T47D (cell line): ENCODE measurements around the gene G6PC3.
"Not testable (repeated sequence)": the region's sequence is repeated elsewhere in the genome, so short reads cannot be mapped to it uniquely, and the experiment has no call there.

Source experiments
- DNase-seq, 2 experiments: peaks; one replicate each; pipeline versions ENCODE4 v3.0.0 to v3.0.0-alpha.2; 2011 to 2012; ENCODE audit warnings: low read depth in 1 of 2, low spot score in 1 of 2
- JUND ChIP-seq: IDR thresholded peaks from 2 replicates; pipeline ENCODE4 v1.6.1; 2012; ENCODE audit warnings: low read depth
- in situ Hi-C: cut with HindIII; loops from 2 replicates; pipeline ENCODE4 v1.10.0; 2016; ENCODE audit warnings: low sequenced_read_pairs, low pct_unique_long_range_greater_than_20kb

The G6PC3 gene

GRCh38 chr17:44070455-44071197, at the start of gene G6PC3:
TSS of gene G6PC3 (plus strand) at chr17:44070735. CDS start at chr17:44070966, 231 bp downstream.
- TF ChIP-seq JUND, result 0 out of 2 replicates have a peak, but pooled peaks have one; percentile 23
- DNase-seq, result peak; percentile 96 to 99
- in situ Hi-C loops, result no loop called here

GRCh38 chr17:44021227-44021626, 49.3 kb upstream of the G6PC3 start:
- in situ Hi-C loops, result not testable (repeated sequence)

GRCh38 chr17:44022246-44022645, 48.3 kb upstream of the G6PC3 start:
- in situ Hi-C loops, result no loop called here
- DNase-seq, result no peak
- no peak for TF ChIP-seq JUND

More at GRCh38 chr17:44021227-44021626, 49.3 kb upstream of the G6PC3 start:
- DNase-seq, result not testable (repeated sequence)

GRCh38 chr17:44023545-44024270, 46.8 kb upstream of the G6PC3 start:
- no peak for DNase-seq
- no peak for TF ChIP-seq JUND
- in situ Hi-C loops, result no loop called here

GRCh38 chr17:44024271-44024663, 46.3 kb upstream of the G6PC3 start:
- no peak for TF ChIP-seq JUND
- in situ Hi-C loops, result no loop called here
- DNase-seq, result no peak

GRCh38 chr17:44024853-44025252, 45.7 kb upstream of the G6PC3 start:
- no peak for DNase-seq
- in situ Hi-C loops, result no loop called here
- TF ChIP-seq JUND, result no peak

GRCh38 chr17:44029736-44030135, 40.8 kb upstream of the G6PC3 start:
- in situ Hi-C loops, result no loop called here
- DNase-seq, result no peak
- TF ChIP-seq JUND, result no peak

- DNase-seq, result no peak
- in situ Hi-C loops, result no loop called here
- TF ChIP-seq JUND, result no peak
Observed at GRCh38 chr17:44030482-44030881, 40.1 kb upstream of the G6PC3 start.

GRCh38 chr17:44033861-44034408, 36.6 kb upstream of the G6PC3 start:
- no peak for TF ChIP-seq JUND
- in situ Hi-C loops, result no loop called here
- no peak for DNase-seq

- DNase-seq, in situ Hi-C loops: not testable (repeated sequence)
Observed at GRCh38 chr17:44034688-44035087, 35.8 kb upstream of the G6PC3 start.

- in situ Hi-C loops, result no loop called here
- no peak for TF ChIP-seq JUND
- DNase-seq, result no peak
Observed at GRCh38 chr17:44037471-44037870, 33.1 kb upstream of the G6PC3 start.

- no peak for DNase-seq
- no peak for TF ChIP-seq JUND
- in situ Hi-C loops, result no loop called here
Observed at GRCh38 chr17:44038604-44039011, 31.9 kb upstream of the G6PC3 start.
